GM18951 (cell line): ENCODE measurements around the gene SPTB.

ENCODE experiments used
- POLR2A ChIP-seq: IDR thresholded peaks from 4 replicates; pipeline ENCODE4 v1.6.1; 2011; ENCODE audit warnings: mild to moderate bottlenecking; ENCODE audit not compliant: insufficient read length, insufficient read depth; ENCODE audit errors: extremely low read depth
- in situ Hi-C: fragments of 300-500 bp; cut with MboI; formaldehyde crosslinking; loops from one replicate; pipeline ENCODE4 v1.12.0; 2022; ENCODE audit warnings: low sequenced_read_pairs, mixed read lengths, inconsistent platforms; ENCODE audit not compliant: unreplicated experiment

The SPTB gene

DNA sequence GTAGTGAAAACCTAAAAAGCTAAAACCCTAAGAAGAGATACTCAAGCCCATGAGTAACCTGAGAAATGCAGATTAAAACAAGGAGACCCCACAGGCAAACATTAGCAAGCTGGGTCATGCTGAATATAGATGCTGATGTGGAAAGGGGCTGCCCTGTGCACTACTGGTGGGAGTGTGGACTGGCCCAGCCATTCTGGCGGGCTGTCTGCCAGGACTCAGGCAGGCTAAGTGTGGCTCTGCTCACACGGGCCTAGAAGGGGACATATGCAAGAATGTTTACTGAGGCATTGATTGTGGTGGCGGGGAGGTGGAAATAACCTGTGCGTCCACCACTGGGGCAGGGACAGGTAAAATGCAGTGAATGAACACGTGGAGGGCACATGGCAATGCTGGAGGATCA, 48.3 kb downstream of the SPTB start:
- no peak for TF ChIP-seq POLR2A
- in situ Hi-C loops, result no loop called here

DNA sequence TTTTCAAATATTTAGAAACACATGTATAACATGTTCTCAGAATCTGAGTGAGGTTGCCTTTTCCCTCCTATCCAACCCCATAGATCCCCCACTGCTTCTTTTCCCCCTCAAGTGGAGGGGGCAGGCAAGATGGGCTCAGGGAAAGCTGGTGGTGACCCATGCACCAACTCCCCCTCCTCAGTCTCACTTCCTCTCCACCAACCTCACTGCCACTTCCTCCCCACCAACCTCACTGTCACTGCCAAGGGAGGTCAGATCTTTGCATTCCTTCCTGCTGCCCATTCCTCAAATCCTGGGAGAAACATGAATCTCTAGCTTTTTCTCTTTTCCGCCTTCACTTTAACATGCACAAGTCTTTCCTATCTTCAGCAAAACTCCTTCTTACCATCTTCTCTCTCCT, 48.7 kb downstream of the SPTB start:
- in situ Hi-C loops, result no loop called here
- no peak for TF ChIP-seq POLR2A

- in situ Hi-C loops, result no loop called here
Measured at GRCh38 chr14:64828071-64828470, 51.6 kb downstream of the SPTB start.

GRCh38 chr14:64826845-64827244, 52.9 kb downstream of the SPTB start:
- in situ Hi-C loops, result no loop called here
- no peak for TF ChIP-seq POLR2A

More at GRCh38 chr14:64828071-64828470, 51.6 kb downstream of the SPTB start:
- no peak for TF ChIP-seq POLR2A

- TF ChIP-seq POLR2A, result no peak
- in situ Hi-C loops, result no loop called here
Measured at GRCh38 chr14:64826333-64826732, 53.4 kb downstream of the SPTB start.

GRCh38 chr14:64825509-64825908, 54.2 kb downstream of the SPTB start:
- no peak for TF ChIP-seq POLR2A
- in situ Hi-C loops, result no loop called here

DNA sequence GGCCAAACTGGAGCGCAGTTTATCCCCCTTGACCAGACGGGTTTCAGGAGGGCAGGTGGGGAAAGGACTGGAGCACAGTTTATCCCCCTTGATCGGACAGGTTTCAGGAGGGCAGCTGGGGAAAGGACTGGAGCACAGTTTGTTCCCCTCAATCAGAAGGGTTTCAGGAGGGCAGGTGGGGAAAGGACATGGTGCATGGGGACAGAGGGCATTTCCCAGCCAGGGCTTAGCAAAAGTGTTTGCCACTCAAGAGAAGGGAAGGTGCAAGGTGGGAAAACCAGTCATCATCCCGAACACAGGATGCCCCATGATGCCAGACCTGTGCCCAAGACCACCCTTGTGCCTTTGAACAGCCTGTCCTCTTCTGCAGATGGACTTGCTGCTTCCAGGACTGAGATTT, 54.7 kb downstream of the SPTB start:
- in situ Hi-C loops, result no loop called here
- no peak for TF ChIP-seq POLR2A

- in situ Hi-C loops, result no loop called here
- TF ChIP-seq POLR2A, result no peak
Measured at GRCh38 chr14:64824471-64824870, 55.2 kb downstream of the SPTB start.

DNA sequence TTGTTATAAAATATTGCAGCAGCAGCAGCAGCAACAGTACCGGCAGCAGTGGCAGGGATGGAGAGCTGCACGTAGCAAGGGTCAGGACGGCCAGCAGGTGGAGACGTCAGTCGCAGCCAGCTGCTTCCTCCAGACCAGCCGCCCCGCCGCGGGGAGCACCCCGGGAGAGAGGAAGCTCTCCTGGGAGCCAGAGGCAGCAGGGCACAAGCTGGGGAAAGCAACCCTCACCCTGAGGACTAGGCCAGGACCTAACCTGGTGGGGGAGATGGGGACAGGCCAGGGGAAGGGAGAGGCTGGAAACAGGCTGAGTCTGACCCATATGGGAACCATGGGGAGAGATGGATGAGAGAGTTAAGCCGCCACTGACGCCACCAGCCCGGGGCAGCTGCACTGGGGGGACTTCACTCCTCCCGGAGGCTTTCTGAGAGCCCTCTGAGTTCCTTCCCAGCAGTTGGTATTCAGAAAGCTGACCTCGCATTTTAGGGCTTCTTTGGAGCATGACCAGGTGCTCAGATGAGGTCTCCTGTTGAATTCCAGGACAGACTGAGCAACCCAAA, 56.3 kb downstream of the SPTB start:
- no peak for TF ChIP-seq POLR2A
- in situ Hi-C loops, result no loop called here

DNA sequence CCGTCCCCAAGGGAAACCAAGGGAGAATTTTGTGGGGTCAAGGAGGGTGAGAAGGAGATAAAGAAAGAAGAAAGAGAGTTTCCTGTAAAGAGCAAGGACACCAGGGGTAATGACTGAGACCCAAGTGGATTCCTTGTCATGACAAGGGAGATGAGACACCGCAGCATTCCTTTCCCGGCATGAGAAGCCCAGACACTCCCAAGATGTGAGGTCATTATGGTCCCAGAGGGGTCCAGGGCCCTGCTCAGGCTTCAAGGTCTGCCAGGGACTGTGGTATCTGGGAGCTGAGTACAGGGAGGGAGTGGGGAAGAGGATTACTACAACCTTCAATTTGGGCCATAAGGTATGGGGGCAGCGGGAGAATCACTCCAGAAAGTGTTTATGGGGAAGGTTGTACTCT, 58.1 kb downstream of the SPTB start:
- in situ Hi-C loops, result no loop called here
- no peak for TF ChIP-seq POLR2A

GRCh38 chr14:64818151-64818550, 61.6 kb downstream of the SPTB start:
- no peak for TF ChIP-seq POLR2A
- in situ Hi-C loops, result no loop called here

GRCh38 chr14:64817631-64818030, 62.1 kb downstream of the SPTB start:
- no peak for TF ChIP-seq POLR2A

DNA sequence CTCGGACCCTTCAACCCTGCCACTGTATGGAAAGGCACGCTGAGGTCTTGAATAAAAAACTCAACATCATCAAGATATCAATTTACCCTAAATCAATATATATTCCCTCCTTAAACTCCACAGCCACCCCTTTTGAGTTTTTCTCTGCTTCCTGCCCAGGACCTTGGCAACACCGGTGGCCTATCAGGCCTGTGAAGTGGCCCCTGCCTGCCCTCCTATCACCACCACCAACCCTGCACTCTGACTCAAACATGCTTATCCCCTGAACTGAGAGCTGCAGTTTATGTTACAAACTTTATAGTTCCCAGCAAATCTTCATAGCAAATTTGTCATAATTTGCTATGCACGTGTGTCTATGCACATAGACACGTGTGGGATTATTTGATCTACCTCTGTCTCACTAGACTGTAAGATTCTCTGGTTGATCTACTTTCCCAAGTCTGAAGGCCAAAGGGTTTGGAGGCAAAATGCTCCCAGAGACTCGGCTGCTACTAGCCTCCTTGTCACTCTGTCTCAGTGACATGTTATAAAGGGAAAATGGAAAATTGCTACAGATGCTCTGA, 63.4 kb downstream of the SPTB start:
- in situ Hi-C loops, result no loop called here
- no peak for TF ChIP-seq POLR2A

More at GRCh38 chr14:64817631-64818030, 62.1 kb downstream of the SPTB start:
- in situ Hi-C loops, result no loop called here

DNA sequence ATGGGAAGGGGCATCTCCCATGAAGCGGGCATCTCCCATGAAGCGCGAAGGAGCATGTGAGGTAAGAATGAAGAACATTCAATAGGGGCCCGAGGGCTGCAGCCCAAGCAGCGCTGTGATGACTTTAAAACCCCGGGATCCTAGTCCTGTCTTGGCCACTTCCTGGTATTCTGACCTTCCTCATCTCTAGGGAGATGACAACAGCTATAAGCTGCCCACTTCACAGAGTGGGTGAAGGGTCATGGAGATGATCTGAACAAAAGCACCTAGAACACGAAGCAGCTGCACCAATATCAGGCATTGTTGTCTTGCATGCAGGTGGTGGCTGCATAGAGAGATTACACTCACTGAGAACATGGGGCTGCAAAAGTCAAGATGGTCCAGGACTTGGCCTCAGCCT, 64.5 kb downstream of the SPTB start:
- TF ChIP-seq POLR2A, result no peak
- in situ Hi-C loops, result no loop called here

GRCh38 chr14:64812412-64812811, 67.3 kb downstream of the SPTB start:
- TF ChIP-seq POLR2A, result no peak
- in situ Hi-C loops, result no loop called here
